ENCODE data around the gene MIOS.

MIOS gene

GRCh38 chr7:7566651-7567611, at the start of gene MIOS (continued):
- TF ChIP-seq ZBTB11 (tag by site-specific recombination; conservative IDR thresholded peaks at IDR 0.05; ENCODE audit: low read depth) (peak; percentile 88), ZNF132 (tag by site-specific recombination; IDR thresholded peaks at IDR 0.05; ENCODE audit: borderline replicate concordance) (no peak), RBAK (tag by site-specific recombination; IDR thresholded peaks at IDR 0.05) (no peak), ZNF335 (tag by site-specific recombination; conservative IDR thresholded peaks at IDR 0.05) (peak; percentile 51), ZNF707 (tag by site-specific recombination; IDR thresholded peaks at IDR 0.05) (no peak), ZNF175 (tag by site-specific recombination; IDR thresholded peaks at IDR 0.05) (no peak), ZNF148 (tag by site-specific recombination; IDR thresholded peaks at IDR 0.05; ENCODE audit: borderline replicate concordance) (no peak), ZNF24 (tag by site-specific recombination; IDR thresholded peaks at IDR 0.05) (no peak), SALL2 (tag by site-specific recombination; IDR thresholded peaks at IDR 0.05; ENCODE audit: borderline replicate concordance) (no peak), ZNF777 (tag by site-specific recombination; IDR thresholded peaks at IDR 0.05; ENCODE audit: borderline replicate concordance) (no peak), ZNF514 (tag by site-specific recombination; IDR thresholded peaks at IDR 0.05) (no peak), SP2 (tag by site-specific recombination; IDR thresholded peaks at IDR 0.05) (peak; percentile 61), KLF7 (tag by site-specific recombination; IDR thresholded peaks at IDR 0.05; ENCODE audit: borderline replicate concordance) (no peak), ZNF449 (tag by site-specific recombination; IDR thresholded peaks at IDR 0.05) (no peak), ZEB2 (tag by site-specific recombination; IDR thresholded peaks at IDR 0.05) (no peak), ZNF658 (tag by site-specific recombination; IDR thresholded peaks at IDR 0.05) (no peak), ZNF747 (tag by site-specific recombination; IDR thresholded peaks at IDR 0.05) (no peak), ZNF133 (tag by site-specific recombination; IDR thresholded peaks at IDR 0.05) (no peak), ZNF398 (tag by site-specific recombination; IDR thresholded peaks at IDR 0.05) (no peak), ZNF521 (tag by site-specific recombination; IDR thresholded peaks at IDR 0.05) (no peak), REST (tag by site-specific recombination; IDR thresholded peaks at IDR 0.05) (no peak), ZNF274 (IDR thresholded peaks at IDR 0.05; ENCODE audit: low read length) (no peak), ZNF274 (tag by site-specific recombination; IDR thresholded peaks at IDR 0.05; ENCODE audit: borderline replicate concordance) (no peak), BCL6B (tag by site-specific recombination; IDR thresholded peaks at IDR 0.05) (no peak)
